Measurements from ENCODE around the gene FYB2. TPM values are rescaled to one million over a fixed set of nuclear protein-coding genes. Genes with fewer than 3 reads are reported as not detected.

The FYB2 gene
- total and polyA plus RNA-seq, 10 of the 15 experiments (the other 5 are each of a cell fraction or from before 2014, with no cell fraction given) = 0.04 to 0.16 (median 0.05) TPM; not detected in 4

DNA sequence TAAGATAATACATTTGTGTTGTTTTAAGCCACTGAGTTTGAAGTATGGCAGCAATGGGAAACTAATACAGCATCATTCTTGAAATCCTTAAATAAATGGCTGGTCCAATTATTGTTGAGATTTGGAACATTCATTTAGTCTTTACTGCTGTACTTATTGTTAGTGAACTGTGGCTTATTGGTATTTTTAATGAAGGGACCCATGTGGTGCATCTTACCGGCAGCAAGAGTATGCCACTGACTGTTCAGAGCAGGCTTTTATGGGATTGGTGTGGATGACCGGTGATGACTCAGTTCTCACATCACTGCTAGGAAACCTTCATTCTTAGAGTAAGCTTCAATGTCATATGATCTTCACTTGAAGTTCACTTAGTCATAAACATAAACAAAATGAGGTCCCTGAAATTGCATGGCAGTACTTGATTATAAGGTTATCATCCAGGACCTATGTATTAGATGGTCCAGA is 142.6 kb downstream of the FYB2 start (continued):
- TF ChIP-seq ZNF24 (IDR thresholded peaks at IDR 0.05) (no peak), ZNF207 (IDR thresholded peaks at IDR 0.05; ENCODE audit: borderline replicate concordance) (no peak)

DNA sequence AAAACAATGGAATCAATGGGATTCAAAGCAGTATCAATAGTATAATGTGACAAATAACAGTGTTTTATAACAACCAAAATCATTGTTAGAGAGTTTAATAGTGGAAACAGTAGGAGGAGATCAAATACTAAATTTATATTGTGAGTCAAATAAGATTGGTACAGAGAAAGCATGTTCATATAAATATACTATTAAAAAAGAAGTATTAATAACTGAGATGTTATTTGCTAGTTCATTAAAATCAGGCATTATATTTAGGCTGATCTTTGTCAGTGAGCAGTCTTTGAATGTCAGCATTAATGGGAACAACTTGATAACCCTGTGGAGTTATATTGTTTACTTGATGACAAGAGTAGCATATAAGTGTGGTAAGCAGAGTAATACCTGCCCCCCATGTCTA is 143.4 kb downstream of the FYB2 start:
- Histone ChIP-seq H3K4me3 (no peak overlapping the region), H3K27me3 (replicated peaks in 1 of 2; ENCODE audit: control insufficient read depth in 2 of 2, insufficient read depth in 2 of 2, low read length in 1 of 2) (no peaks in the 10 kb centered on the region; a peak in 1 of 4 replicates), H2AFZ (ENCODE audit: control insufficient read depth, low read depth, low read length) (no peak overlapping the region), H3K4me2 (ENCODE audit: control insufficient read depth, insufficient read depth) (no peak overlapping the region), H3K9me3 (replicated peaks; ENCODE audit: control insufficient read depth, insufficient read depth, low read length) (no peaks in the 10 kb centered on the region), H3K79me2 (ENCODE audit: control insufficient read depth, insufficient read depth, low read length) (no peaks in the 10 kb centered on the region), H3K9ac (ENCODE audit: control insufficient read depth, insufficient read depth, low read length) (no peak overlapping the region), H4K20me1 (ENCODE audit: control insufficient read depth, insufficient read depth) (no peaks in the 10 kb centered on the region), H3K36me3 (ENCODE audit: control insufficient read depth in 2 of 2, insufficient read depth in 2 of 2, low read length in 1 of 2) (no peaks in the 10 kb centered on the region), H3K4me1 (ENCODE audit: control insufficient read depth, insufficient read depth, low read length) (no peaks in the 10 kb centered on the region), H3K27ac (ENCODE audit: control insufficient read depth, insufficient read depth) (no peak overlapping the region)
- TF ChIP-seq STAT3 (IDR thresholded peaks at IDR 0.05; ENCODE audit: low read depth, low read length) (no peak), ZNF24 (IDR thresholded peaks at IDR 0.05) (no peak), NRF1 (conservative IDR thresholded peaks at IDR 0.05; ENCODE audit: low read depth, low read length) (no peak), SIN3A (IDR thresholded peaks at IDR 0.05; ENCODE audit: low read depth, low read length) (no peak), SMC3 (IDR thresholded peaks at IDR 0.05; ENCODE audit: borderline replicate concordance, low read length) (no peak)
- ChIA-PET POLR2A (no interaction called here), RAD21 (ENCODE audit: unreplicated experiment) (no interaction called here), SMC1A (ENCODE audit: uncharacterized antibody, unreplicated experiment) (no interaction called here), CTCF (no interaction called here)
- FAIRE-seq (no peak), DNase-seq (ENCODE audit: low read depth, low spot score) (no peak), ATAC-seq (no peak)
- intact Hi-C loops (cut with micrococcal nuclease; ENCODE audit: unreplicated experiment) (no loop called here), in situ Hi-C loops (cut with MboI) (no loop called here)
- BruUV-seq (replicated peaks) = no TSS peak

DNA sequence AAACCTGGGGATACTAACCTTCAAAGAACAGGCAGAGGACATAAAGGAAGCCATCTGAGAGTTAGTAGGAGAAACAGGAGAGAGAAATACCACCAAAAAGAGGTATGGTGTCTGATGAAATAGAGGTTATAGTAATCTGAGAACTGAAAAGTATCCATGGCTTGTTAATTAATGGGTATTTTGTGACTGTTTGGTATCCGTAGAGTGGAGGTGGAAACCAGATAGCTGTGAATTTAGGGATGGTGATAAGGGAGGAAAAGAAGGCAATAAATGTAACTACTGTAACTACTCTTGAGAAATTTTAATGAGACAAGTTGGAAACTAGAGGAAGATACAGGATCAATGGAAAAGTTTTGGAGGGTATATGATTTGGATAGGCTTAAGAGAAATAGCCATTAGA is 146.6 kb downstream of the FYB2 start:
- no peaks in the 10 kb centered on the region for H3K4me1 ChIP-seq (ENCODE audit: control insufficient read depth, insufficient read depth, low read length)
- in situ Hi-C loops (cut with MboI) (no loop called here), intact Hi-C loops (cut with micrococcal nuclease; ENCODE audit: unreplicated experiment) (no loop called here)
- DNase-seq (ENCODE audit: low read depth, low spot score) (no peak), FAIRE-seq (no peak), ATAC-seq (no peak)
- H3K4me2 ChIP-seq (ENCODE audit: control insufficient read depth, insufficient read depth) = no peak overlapping the region
- no peaks in the 10 kb centered on the region for H3K79me2 ChIP-seq (ENCODE audit: control insufficient read depth, insufficient read depth, low read length)
- H3K9me3 ChIP-seq (replicated peaks; ENCODE audit: control insufficient read depth, insufficient read depth, low read length) = no peaks in the 10 kb centered on the region
- H4K20me1 ChIP-seq (ENCODE audit: control insufficient read depth, insufficient read depth) = no peaks in the 10 kb centered on the region
- CTCF ChIA-PET = interaction anchor here (1.3 kb wide), 1 partner anchor 16 kb away, joined by 3 read pairs; no protein-coding TSS in a partner anchor
- H2AFZ ChIP-seq (ENCODE audit: control insufficient read depth, low read depth, low read length) = no peak overlapping the region
- no peak for TF ChIP-seq POLR2AphosphoS5 (IDR thresholded peaks at IDR 0.05; ENCODE audit: low read length)
- RAD21 ChIA-PET (ENCODE audit: unreplicated experiment) = no interaction called here
- WGBS (ENCODE audit: insufficient coverage, insufficient replicate concordance, low lambda C conversion rate, missing lambda C conversion rate) = 0% methylated on average over 1 of the region's 1 CpG
- POLR2A ChIA-PET = no interaction called here
- no peak overlapping the region for H3K27ac ChIP-seq (ENCODE audit: control insufficient read depth, insufficient read depth)
- no peak overlapping the region for H3K4me3 ChIP-seq
- H3K27me3 ChIP-seq (replicated peaks in 1 of 2; ENCODE audit: control insufficient read depth in 2 of 2, insufficient read depth in 2 of 2, low read length in 1 of 2) = no peaks in the 10 kb centered on the region
- no peak overlapping the region for H3K9ac ChIP-seq (ENCODE audit: control insufficient read depth, insufficient read depth, low read length)
- SMC1A ChIA-PET (ENCODE audit: uncharacterized antibody, unreplicated experiment) = no interaction called here
- no peaks in the 10 kb centered on the region for H3K36me3 ChIP-seq (ENCODE audit: control insufficient read depth in 2 of 2, insufficient read depth in 2 of 2, low read length in 1 of 2)
- BruUV-seq (replicated peaks) = no TSS peak

Measured in GM12878 (cell line).